HG03521 (cell line): ENCODE data around the gene VMAC.

Experiments used
- ATAC-seq: cut with Tn5 transposase; IDR thresholded peaks from one replicate; pipeline ENCODE4 v1.9.1; 2021; ENCODE audit warnings: mild to moderate bottlenecking, moderate library complexity; ENCODE audit not compliant: unreplicated experiment

Gene VMAC

DNA sequence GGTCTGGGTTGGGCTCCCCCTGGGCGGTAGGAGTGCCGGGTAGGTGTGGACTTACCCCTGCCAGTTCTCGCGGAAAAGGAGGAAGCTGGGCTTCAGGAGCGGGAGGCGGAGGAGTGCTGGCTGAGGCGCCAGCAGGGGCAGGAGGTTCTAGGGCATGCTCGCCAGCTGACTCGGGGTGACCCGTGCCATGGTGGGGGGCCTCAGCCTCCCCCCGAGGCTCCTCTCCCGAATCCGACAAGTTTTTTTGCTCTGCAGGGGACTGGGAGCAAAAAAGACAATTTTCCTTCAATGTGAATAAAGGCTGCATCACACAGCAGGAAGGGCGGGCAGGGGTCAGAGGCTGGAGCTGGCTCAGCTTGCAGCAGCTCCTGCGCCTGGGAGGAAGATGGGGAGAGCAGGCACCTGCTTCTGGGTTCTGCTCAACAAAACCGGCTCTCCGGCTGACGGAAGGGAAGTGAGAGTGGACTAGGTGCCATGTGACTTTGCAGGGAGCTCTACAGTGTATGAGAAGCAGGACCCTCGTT, 46.7 kb downstream of the VMAC start:
- ATAC-seq = no peak

DNA sequence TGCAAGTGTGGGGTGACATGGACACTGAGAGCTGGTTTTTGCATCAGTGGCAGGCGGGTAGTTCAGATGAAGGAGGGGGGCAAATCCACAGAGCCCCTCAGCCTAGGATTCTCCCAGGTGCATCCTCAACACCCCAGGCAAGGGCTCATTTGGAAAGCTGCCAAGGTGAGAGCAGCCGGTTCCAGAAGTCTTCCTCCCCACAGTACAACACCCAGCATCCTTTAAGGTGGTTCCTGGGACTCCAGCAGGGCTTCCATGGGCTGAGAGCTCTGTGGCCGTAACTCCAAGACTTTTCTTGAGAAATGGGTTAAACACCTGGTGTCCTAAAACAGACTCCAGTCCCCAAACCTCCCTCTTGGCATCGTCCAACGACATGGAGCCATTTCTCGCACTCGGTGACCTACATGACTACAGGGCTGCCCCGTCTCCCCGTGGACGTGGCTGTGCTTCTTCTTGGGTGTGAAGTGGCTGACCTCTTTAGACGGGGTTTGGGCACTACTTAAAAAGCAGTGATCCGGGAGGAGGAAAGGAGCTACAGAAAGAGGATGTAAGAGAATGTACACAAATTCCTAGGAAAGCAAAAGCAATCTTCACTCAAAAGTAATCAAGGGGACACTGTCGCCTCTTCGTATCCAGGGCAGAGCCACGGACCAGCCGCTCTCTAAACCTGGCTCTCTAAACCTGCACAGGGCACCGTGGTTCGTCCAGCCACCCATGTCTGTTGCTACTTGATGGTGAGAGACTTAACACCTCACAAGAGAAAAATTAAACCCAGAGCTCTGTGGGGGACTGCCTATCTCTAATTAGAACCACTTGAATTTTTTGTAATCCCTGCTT, 47.7 kb downstream of the VMAC start:
- ATAC-seq = no peak

DNA sequence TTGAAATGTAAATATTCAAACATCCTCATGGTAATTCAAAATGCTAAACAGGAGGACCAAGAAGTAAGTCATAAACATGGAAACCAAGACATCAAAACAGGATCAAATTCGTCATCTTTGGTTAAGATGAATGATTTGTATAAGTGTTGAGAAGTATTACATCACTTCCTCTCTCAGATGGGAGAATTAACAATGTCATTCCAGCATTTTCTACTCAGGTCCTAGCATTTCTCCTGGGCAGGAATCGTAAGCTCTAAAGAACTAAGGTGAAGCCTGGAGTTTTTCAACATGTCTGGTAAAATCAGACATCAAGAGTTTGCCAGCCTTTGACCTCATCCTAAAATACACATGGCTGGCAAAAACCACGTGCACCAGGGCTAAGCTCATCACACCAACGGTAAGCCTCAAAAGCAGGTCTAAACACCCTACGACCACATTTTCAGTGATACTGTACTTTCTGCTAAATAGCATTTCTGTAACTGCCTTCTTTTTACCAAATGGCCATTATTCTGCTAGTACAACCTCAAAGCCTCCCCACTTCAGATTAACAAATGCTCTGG, 48.4 kb downstream of the VMAC start:
- no peak for ATAC-seq

DNA sequence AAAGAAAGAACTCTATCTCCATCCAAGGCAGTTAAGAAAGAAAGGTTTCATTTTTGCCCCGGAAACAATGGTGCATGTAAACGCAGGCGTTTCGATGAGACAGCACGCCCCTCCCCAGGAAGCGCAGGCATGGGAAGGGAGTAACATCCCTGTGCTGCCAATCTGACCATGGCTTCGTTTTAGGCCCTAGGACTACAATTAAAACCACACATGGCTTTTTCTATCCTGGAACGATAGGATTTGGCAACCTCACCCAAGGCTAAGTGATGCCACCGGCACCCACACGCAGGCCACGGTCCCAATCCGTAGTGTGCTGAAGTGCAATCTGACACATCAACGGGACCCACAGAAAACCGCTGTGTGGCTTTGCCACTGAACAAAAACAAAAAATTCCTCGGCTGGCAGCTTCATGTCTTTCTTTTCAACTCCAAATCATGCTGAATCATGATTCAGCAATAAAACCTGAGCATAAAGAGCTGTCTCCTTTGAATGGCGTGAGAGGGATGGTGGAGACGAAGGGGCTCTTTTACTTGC, 49.1 kb downstream of the VMAC start:
- ATAC-seq = no peak

DNA sequence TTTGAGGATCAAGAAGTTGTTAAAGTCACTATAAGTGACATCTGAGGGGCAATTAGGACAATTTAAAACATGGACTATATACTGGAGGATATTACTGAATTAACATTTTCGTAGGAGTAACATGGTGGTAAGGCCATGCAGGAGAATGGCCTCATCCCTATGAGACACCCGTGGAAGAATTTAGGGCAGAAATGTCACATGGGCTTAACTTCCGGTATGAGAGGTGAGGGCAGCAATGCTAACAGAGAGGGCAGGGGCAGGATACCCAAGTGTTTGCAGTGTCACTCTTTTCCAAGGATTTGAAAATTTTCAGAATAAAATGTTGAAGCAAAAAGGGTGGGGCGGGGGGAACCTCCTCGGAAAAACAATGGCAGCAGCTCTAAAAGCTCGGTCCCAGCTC, 49.6 kb downstream of the VMAC start:
- no peak for ATAC-seq

DNA sequence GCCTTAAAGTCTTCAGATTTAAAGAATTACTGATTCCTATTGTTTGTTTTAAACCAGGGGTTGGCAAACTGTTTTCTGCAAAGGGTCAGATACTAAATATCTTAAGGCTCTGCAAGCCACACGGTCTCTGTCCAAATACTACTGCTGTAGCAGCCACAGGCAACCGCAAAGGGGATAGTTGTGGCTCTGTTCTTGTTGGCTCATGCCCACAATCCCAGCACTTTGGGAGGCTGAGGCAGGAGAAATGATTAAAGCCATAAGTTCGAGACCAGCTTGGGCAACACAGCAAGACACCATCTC, 50.9 kb downstream of the VMAC start:
- ATAC-seq = no peak

DNA sequence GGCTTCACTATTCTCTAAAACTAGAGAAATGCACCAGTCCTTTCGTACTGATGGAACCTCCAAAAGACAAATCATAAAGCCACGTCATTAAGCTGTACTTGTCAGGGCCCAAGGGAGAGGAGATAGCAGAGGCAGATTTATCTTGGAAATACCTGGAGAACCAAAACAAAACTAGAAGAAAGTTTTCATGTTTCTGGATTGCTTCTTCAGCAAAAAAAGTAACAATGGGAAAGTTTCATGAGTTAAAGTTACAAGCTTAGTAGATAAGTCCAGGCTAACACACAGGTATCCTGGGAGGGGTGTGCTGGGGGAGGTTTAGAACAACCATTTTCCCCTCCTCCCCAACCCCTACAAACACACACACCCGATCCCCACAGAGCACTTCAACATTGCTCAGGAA, 51.7 kb downstream of the VMAC start:
- no peak for ATAC-seq

DNA sequence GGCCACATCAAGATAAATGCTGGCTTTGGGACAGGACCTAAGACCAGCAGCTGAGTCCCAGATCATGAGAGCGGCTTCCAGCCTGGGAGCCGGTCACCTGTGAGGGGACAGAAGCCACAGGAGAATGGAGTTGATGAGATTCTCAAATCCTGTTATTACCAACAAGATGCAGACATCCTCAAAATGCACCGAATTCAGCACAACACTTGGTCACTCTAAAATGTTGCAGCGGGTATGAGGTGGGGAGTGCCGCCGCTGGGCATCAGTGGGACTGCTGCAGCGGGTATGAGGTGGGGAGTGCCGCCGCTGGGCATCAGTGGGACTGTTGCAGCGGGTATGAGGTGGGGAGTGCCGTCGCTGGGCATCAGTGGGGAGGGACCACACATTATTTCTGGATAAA, 52.1 kb downstream of the VMAC start:
- ATAC-seq = no peak

DNA sequence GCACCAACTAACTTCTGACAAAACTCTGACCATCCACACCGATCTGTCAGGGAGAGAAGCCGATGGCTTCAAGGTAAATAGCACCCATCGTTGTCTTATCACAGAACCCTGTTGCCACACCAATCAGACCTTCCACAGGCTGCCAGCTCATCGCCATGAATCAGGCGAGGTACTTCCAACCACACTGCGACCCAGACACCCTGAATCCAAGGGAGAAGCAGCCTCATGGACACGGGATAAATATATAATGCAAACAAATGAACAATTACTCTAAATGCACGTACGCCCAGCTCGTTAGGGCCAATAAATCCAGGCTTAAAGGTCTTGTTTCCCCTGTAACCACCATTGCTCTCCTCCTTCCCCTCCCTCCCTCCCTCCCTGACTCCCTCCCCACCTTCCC, 52.5 kb downstream of the VMAC start:
- no peak for ATAC-seq

DNA sequence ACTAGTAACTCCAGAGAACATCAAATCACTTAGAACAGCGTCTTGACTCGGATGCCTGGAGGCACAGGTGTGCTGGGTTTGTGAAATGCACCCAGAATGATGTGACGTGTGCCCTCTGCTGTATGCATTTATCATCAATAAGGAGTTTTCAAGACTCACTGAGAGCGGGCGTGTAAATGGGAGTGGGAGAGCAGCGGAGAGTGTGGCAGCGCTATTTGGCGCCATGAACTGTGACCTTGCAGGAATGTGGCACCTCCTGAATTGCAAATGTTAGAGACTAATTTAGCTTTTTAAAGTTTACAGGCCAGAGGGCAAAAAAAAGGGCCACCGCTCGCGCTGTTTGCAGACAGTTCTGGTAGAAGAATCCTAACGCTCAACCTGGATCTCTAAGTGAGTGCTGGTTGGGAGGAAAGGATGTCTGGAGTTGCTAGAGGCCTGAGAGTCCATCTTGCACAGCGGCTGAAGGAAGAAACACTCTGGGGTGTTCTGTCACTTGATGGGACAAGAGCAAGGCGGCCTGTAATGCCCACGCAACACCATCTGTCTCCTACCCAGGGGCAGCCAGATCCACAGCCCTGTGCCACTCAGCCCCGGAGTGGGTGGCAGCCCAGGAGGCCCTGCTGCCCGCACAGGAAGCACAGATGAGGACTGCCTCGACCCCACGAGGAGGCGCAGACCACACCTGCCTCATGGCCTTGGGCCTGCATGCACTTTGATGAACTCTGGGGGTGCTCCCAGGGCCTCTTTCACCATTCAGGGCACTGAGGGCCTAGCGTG, 53.6 kb downstream of the VMAC start:
- no peak for ATAC-seq

DNA sequence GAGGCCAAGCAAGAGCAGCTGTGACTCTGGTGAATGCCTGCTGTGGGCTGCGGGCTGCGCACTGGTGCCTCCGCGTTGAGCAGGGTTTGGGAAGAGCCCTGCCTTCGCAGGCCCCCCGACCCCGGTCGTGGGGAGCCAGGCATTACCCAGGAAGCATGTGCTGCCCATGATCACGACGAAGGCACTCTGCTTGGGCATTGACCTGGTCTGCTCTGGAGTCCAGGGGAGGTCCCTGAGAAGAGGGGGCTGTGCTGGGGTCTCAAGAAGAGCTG, 54.1 kb downstream of the VMAC start:
- no peak for ATAC-seq

DNA sequence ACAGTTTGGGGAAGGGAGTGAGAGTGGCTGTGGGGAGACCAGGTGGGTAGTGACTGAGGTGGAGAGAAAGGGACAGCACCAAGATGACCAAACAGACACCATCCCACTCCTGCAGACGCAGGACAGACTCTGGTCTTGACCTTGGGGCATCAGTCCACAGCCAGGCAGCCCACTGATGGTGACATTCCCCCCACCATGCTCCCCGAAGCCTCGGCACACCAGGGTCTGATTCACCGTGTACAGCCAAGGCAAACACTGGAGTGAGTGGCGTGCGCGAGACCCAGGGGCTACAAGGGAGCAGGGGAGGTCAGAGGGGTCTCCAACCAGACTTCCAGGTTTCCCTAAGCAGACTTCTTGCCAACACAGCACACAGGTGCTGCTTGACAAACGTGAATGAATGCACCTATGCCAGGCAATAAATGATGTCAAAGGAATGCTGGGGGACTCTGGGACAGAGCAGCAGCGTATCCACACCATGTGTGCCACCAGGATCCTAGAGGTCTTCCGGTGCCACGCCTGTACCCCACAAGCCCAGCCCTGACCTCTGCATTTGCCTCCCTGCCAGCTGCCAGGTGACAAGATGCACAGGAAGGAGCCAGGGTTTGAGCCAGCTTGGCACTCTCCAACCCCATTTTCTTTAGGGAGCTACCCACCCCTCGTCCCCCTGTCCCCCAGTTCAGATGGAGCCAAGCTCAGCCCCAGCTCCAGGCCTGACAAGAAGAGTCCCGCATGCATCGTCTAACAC, 54.8 kb downstream of the VMAC start:
- ATAC-seq = no peak
